ENCODE data around the gene MAP4K4. TPM values are rescaled to one million over a fixed set of nuclear protein-coding genes. Genes with fewer than 3 reads are reported as not detected.

Gene MAP4K4
- total RNA-seq, 4 donors from 2014 or later = 25.7 to 42.3 (median 29.8) TPM

- WGBS, 2 donors = 69 to 85% methylated on average over 4 of the region's 4 CpGs
- no peak overlapping the region for H3K4me3 ChIP-seq (ENCODE audit: low read depth, poor library complexity, severe bottlenecking)
- intact Hi-C loops (cut with DNase I; ENCODE audit: low total_unique reads) = no loop called here
- no peak for DNase-seq (ENCODE audit: low spot score in 2 of 2)
- TF ChIP-seq POLR2A (IDR thresholded peaks at IDR 0.05) = no peak
- no peak for TF ChIP-seq CTCF (IDR thresholded peaks at IDR 0.05)
Measured at GRCh38 chr2:101684313-101684712, 13.2 kb upstream of the MAP4K4 start.

GRCh38 chr2:101688261-101688660 lies 9.2 kb upstream of the MAP4K4 start:
- TF ChIP-seq CTCF (IDR thresholded peaks at IDR 0.05) = no peak
- no peak for TF ChIP-seq POLR2A (IDR thresholded peaks at IDR 0.05)
- no peak overlapping the region for H3K4me3 ChIP-seq (ENCODE audit: low read depth, poor library complexity, severe bottlenecking)
- intact Hi-C loops (cut with DNase I; ENCODE audit: low total_unique reads) = no loop called here
- WGBS, 2 donors = 88 to 93% methylated on average over 5 of the region's 5 CpGs
- no peak for DNase-seq (ENCODE audit: low spot score in 2 of 2)

DNA sequence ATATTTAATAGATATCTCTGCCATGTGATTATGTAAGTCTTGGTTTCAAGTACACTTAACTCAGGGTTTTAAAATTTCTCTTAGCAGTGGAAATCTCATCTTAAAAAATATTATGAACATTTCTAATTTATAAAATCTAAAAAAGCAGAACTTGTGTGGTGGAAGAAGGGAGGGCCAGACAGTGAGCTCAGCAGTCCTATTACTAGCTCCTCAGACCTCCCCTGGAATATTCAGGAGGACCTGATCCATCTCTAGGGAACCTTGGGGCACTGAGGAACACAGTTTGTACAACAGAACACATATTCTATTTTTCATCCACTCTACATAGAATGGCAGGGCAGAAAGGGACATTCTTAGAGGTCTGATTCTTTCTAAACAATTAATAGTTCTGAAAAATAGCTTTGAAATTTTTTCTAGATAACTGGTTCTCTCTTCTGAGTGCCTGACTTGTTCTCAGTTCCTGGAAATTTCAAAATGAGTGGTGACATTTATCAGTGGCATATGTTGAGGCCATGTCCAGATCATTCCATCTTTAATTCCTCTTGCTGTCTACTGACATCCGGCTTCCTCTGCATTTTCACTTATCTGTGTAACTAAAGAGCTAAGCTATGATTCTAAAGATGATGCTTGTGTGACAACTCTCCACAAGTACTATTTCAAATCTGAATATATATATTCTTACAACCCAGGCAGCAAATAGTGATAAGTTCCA lies 8.2 kb upstream of the MAP4K4 start:
- intact Hi-C loops (cut with DNase I; ENCODE audit: low total_unique reads) = no loop called here
- TF ChIP-seq POLR2A (IDR thresholded peaks at IDR 0.05) (no peak), CTCF (IDR thresholded peaks at IDR 0.05) (no peak)
- DNase-seq (ENCODE audit: low spot score in 2 of 2) = no peak
- WGBS, 2 donors = 75 to 76% methylated on average over 1 of the region's 1 CpG
- H3K4me3 ChIP-seq (ENCODE audit: low read depth, poor library complexity, severe bottlenecking) = no peak overlapping the region

DNA sequence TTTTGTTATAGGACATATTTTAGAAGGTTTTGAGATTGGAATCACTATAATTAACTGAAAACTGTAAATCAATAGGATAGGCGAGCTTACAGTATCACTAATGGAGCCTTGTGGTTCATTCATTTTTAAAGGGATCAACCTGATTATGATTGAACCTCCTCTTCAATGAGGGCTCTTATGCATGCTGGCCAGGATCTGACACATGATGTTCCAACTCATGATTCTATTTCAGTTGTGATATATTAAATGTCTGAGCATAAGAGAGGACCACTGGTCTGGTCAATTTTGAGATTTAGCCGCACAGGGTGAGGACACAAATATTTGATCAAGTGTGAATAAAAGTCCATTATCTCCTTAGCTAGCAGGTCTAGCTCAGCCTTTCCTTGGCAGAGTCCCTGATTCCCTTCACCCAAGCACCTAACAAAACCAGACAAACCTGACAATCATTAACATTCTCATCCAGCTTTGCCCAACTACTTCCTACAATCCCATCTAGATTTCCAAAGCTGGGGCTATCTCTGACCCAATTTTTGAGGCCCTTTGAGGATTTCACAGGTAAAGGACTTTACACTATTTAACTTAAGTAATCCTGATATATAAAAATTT lies 6.9 kb upstream of the MAP4K4 start:
- no peak for DNase-seq (ENCODE audit: low spot score in 2 of 2)
- WGBS, 2 donors = 85 to 88% methylated on average over 2 of the region's 2 CpGs
- intact Hi-C loops (cut with DNase I; ENCODE audit: low total_unique reads) = no loop called here
- TF ChIP-seq POLR2A (IDR thresholded peaks at IDR 0.05) (no peak), CTCF (IDR thresholded peaks at IDR 0.05) (no peak)
- no peak overlapping the region for H3K4me3 ChIP-seq (ENCODE audit: low read depth, poor library complexity, severe bottlenecking)

- no peak overlapping the region for H3K4me3 ChIP-seq (ENCODE audit: low read depth, poor library complexity, severe bottlenecking)
- intact Hi-C loops (cut with DNase I; ENCODE audit: low total_unique reads) = no loop called here
- WGBS, 2 donors = 58 to 76% methylated on average over 3 of the region's 3 CpGs
- no peak for DNase-seq (ENCODE audit: low spot score in 2 of 2)
- TF ChIP-seq CTCF (IDR thresholded peaks at IDR 0.05) (no peak), POLR2A (IDR thresholded peaks at IDR 0.05) (no peak)
Measured at GRCh38 chr2:101692041-101692440, 5.5 kb upstream of the MAP4K4 start.

Measured in lower leg skin (tissue), 4 donors.